GM18867 (cell line): Measurements from ENCODE around the gene BICD2.

Experiments
- ATAC-seq: cut with Tn5 transposase; IDR thresholded peaks from one replicate; pipeline ENCODE4 v1.9.1; 2021; ENCODE audit warnings: mild to moderate bottlenecking, moderate library complexity; ENCODE audit not compliant: unreplicated experiment

The BICD2 gene

DNA sequence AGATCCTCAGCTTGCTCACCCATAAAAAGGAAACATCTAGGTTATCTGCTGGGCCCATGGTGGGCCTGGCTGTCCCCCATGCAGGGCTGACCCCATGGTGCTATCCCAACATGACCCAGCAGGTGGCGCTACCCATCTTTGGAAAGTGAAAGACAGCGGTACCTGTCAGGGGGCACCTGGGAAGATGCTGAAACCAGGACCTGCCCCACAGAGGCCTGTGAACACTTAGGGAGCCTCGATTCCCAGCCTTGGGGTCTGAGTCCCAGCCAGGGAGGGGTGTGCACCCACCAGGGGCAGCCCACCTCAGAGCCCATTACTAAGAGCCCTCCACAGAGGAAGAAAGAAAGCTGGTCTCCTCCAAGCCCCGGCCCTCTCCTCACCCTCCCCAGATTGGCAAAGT is 48.1 kb downstream of the BICD2 start:
- no peak for ATAC-seq

GRCh38 chr9:92715488-92716231 is 49.0 kb downstream of the BICD2 start:
- no peak for ATAC-seq

DNA sequence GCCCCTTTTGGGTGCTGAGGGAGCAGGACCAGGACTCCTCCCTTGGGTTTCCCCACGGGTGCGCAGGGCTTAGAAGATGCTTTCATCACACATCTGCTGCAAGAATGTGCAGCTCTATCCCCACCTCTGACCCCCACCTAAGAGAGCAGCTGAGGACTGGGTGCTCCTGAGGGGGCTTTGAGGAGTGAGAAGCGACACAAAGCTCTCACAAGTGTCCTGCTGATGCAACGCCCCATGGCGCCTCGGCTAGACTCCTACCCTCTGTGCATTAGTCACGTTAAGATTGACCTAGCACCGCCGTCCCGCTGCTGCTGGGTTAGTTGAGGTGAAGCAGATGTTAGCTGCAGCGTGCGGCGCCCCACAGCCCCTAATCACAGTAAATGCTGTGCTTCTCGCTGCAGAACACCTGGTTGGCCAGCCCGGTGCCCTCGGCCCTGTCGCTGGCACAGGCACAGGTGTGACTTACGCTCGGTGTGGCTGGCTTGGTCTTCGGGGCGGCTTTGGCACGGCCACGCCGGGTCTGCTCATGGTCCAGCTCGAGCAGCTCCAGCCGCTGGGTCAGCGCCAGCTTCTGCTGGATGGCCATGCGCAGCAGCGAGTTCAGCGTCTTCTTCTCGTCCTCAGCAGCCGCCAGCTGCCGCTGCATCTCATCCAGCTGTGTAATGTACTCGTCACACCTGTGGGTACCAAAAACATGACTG is 49.7 kb downstream of the BICD2 start:
- no peak for ATAC-seq

GRCh38 chr9:92714016-92714415 is 50.6 kb downstream of the BICD2 start:
- ATAC-seq, result no peak

DNA sequence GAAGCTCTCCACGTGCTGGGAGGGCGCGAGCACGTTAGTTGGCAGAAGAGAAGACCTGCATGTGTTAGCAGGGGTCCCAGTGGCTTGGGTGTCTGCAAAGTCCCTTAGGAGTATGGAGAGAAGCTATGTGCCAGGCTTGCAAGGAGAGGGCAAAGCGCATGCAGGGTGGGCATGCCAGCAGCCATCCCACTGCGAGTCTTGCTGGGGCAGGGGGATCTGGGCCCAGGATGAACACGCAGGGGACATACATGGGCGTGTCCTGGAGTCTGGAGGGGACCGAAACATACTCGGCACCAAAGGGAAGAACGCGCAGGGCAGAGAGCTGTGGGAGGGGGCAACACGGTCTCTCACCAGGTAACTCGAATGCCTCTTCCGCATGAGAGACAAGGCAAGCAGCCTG is 51.1 kb downstream of the BICD2 start:
- ATAC-seq, result no peak

GRCh38 chr9:92712767-92713166 is 51.9 kb downstream of the BICD2 start:
- ATAC-seq, result no peak

DNA sequence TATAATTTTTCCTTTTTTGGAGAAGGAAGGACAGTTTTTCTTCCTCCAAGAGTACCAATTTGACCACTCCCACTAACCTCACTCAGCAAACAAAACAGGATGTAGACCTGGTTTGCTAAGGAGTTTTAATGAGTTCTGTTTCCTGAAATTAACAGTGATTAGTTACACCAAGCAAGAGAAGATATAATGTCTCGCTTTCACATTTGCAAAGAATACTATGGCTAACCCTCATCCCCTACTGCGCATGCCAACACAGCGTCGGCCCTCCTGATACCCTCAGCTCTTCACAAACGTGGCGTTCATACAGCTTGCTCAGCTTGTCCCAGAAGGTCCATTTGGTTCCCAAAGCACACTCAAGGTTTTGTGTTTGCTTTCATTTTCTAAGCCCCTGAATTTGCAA is 52.8 kb downstream of the BICD2 start:
- ATAC-seq, result no peak

DNA sequence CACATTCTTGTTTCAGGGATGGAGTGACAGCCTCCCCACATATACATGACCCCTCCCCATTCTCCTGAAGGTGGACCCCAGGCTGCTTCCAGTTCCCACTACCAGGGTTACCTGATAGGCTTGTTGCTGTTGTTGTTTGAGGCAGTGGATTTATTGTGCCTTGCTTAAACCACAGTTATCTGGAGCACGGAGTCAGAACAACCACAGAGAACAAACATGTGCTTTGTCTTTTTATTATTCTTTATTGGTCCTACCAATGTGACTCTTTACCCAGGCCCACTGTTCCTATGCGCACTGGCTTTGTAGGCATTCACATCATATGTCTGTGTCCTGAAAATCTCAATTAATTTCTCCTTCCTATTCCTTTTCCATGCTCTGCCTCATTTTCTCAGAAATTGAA is 53.5 kb downstream of the BICD2 start:
- no peak for ATAC-seq

- ATAC-seq, result no peak
These were observed 54.3 kb downstream of the BICD2 start for GRCh38 chr9:92710368-92710767.

DNA sequence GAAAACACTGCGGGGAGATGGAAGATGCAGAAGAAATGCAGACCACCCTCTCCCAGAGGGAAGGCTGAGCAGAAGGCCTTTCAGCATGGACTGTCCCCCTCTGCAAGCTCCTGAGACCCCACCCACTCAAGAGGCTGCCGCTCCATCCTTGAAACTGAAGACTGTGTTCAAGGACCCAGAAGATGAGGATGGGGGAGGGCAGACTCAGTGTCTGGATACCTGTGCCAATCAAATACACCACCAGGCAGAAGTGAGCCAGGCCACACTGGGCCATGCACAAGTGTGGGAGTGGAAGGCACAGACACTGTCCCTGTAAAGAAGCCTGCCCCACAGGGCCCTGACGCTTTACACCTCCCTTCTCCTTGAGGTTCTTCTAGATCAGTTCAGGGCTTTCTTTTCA is 54.7 kb downstream of the BICD2 start:
- ATAC-seq, result no peak

DNA sequence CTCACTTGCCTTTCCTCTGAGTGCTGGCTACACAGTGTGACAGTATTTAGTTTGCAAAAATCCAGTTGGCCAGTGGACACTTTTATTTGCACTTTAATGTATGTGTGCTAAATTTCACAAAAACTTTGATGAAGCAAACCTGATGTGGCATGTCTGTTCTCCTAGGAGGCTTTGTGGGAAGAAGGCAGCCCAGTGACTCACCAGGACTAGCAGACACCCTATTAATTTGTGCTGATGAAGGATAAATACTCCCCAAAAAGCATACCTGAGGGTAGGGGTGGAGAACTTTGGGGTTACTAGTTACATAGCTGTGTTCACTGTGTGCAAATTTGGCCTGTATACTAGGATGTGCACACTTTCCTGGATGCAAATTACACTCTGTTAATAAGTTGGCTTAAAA is 55.4 kb downstream of the BICD2 start:
- no peak for ATAC-seq

GRCh38 chr9:92707530-92707929 is 57.1 kb downstream of the BICD2 start:
- ATAC-seq, result no peak

DNA sequence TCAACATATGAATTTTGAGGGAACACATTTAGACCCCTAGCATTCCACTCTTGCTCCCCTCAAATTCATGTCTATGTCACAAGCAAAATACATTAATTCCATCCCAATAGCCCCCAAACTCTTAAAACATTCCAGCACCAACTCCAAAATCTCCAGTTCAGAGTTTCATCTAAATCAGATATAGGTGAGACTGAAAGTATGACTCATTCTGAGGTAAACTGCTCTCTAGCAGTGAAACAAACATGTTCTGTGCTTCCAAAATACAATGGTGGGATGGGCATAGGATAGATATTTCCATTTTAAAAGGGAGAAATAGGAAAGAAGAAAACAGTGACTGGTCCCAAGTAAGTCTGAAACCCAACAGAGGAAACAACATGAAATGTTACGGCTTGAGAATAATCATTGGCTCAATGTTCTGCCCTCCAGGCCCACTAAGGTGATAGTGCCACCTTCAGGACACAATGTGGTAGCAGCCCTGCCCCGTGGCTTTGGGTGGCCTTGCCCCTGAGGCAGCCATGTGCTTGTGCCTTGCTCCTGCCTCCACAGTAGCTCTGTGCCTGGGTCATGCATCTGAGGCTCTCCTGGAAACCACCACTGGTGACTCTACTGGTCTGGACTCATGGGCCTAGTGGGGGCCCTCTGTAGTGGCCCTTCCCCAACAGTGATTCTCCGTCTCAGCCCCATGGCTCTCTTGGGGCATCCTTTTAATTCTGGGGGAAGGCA is 58.3 kb downstream of the BICD2 start:
- no peak for ATAC-seq

- no peak for ATAC-seq
These were observed 60.1 kb downstream of the BICD2 start for GRCh38 chr9:92704528-92704927.

GRCh38 chr9:92696619-92697018 is 68.0 kb downstream of the BICD2 start:
- no peak for ATAC-seq

- ATAC-seq, result no peak
These were observed 77.7 kb downstream of the BICD2 start for GRCh38 chr9:92686954-92687353.

- no peak for ATAC-seq
These were observed 79.6 kb downstream of the BICD2 start for GRCh38 chr9:92685022-92685421.

DNA sequence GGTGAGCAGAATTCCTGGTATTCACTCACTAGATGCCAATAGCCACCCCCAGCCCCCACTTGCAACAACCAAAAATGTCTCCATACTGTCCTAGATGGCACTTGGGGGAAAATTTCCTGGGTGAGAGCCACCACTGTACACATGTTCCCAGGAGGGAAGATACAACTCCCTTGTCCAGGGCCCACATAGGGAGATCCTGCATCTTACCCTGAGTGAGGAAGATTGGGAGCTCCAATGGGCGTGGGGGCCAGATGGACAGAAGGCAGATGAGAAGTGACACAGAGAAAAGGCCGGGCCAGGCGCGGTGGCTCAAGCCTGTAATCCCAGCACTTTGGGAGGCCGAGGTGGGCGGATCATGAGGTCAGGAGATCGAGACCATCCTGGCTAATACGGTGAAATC is 82.4 kb downstream of the BICD2 start:
- no peak for ATAC-seq

DNA sequence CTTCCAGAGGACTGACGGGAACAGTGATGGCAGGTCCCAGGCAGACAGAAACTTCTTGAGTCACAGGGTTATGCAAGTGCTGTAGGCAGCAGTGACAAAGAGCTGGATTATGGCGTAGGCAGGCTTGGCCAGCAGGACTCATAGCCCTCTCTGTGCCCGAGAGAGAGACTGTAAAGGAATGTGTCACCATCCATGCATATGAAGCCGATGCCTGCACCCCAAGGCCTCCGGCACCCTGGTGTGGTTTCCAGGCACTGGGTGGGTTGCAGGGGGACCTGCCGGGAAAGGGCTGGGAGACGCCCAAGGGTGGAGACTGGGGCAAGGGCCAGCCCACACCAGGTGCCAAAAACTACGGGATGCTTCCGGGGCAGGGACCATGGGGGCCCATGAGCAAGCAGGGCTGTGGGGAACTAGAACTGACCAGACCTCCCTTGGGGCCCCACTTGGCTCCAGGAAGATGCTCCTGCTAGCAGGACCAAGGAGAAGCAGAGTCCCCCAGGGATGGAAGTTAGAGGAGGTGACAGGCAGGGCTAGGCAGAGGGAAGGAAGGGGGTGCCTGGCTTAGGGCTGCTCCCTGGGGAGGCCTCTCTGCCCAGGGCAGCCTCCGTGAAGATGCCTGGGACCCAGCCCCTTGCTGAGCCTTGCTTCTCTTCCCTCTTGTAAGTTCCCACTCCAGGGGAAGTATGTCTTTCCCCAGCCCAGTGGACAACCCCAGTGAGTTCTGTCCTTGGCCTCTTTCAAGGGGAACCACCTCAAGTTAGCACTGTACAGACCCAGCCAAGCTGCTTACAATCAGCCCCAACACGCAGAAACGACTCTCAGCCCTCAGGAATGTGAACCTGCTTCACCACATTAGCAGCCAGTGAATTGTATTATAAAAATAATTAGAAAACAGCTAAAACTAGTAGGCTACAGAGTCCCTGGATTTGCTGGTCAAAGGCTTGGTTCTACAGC is 84.2 kb downstream of the BICD2 start:
- no peak for ATAC-seq

DNA sequence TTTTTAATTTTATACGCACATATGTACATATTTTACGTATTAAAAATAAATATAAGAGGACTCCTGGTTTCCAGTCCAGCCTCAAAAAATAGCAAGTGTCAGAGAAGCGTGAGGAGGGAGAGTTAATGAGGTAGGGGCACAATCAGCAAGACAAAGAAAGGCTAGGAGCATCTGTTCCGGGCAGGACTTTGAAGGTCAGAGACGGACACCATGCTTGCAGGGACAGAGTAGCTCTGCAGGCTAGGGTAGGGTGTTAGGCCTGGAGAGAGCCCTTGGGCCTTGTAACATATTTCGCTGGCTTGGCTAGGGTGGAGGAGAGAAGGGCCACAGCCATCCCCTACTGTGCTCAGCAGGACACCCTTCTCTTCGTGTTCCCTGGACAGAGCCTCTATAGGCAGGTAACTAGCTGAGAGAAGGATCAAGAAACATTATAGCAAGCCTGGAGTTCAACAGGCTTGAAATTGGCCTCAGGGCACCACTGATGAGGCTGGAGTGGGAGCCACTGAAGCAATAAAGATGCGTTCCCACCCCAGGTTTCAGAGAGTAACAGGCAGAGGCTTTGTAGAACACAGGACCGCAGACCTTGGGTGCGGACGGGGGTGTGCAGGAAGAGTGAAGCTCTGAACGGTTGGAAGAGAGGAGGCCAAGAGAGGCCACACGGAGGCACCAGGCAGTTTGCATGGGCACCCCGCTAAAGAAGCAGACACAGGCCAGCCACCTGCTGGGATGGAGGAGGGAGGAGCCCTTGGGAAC is 85.0 kb downstream of the BICD2 start:
- ATAC-seq, result no peak
